ENCODE measurements around the gene CPD.

DNA sequence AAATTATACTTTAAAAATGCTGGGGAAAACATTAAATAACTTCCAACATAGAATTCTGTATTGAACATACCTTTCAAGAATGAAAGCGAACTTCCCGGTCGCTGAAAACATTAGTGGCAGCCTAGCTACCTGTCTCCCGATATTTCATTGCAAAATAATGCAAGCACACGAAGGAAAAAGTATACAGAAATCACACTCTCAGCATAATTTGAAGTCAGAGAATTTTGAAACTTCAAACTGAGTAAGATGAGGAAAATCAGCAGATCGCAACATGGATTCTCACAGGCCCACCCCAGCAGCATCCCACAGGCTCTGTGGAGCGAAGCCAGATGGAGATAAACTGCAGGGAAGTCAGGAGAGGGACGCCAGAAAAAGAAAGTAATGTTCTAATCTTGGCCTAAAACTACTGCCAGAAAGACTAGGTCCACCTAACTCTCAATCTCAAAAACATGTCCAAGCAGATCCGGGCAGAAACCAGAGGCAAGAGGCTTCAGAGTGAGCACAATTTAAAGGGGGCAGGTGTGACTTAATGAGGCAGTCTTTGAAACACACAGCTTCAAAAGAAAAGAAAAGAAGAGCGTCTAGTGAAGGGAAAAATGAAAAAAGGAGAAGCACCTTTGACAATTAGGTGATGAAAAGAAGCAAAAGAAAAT lies 93.6 kb downstream of the CPD start:
- TF ChIP-seq POLR2AphosphoS5 (IDR thresholded peaks at IDR 0.05; ENCODE audit: low read depth, low read length) (no peak), POLR2A (IDR thresholded peaks at IDR 0.05; ENCODE audit: low read depth, low read length) (no peak), POU2F2 (IDR thresholded peaks at IDR 0.05; ENCODE audit: low read depth, low read length) (no peak), PAX5 (IDR thresholded peaks at IDR 0.05; ENCODE audit: insufficient read depth, low read length, severe bottlenecking) (no peak)
